Measurements from ENCODE around the gene PRRT4. TPM values are rescaled to one million over a fixed set of nuclear protein-coding genes. Genes with fewer than 3 reads are reported as not detected.

PRRT4 gene
- total RNA-seq, 1 experiment from 2014 or later: not detected

DNA sequence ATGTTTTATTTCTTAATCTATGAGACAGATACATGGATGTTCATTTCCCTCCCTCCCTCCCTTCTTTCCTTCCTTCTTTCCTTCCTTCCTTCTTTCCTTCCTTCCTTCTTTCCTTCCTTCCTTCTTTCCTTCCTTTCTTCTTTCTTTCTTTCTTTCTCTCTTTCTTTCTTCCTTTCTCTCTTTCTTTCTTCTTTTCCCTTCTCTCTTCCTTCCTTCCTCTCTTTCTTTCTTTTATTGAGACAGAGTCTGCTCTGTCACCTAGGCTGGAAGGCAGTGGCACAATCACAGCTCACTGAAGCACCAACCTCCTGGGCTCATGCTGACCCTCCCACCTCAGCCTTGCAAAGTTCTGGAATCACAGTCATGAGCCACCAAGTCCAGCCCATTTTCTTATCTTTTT, 5.5 kb upstream of the PRRT4 start:
- CTCF ChIA-PET: no interaction called here
- no peaks in the 10 kb centered on the region for H3K9me3 Mint-ChIP-seq (ENCODE audit: low read depth, unreplicated experiment)
- no TSS peak for BruUV-seq (replicated peaks)
- TF ChIP-seq, protein P1, sequence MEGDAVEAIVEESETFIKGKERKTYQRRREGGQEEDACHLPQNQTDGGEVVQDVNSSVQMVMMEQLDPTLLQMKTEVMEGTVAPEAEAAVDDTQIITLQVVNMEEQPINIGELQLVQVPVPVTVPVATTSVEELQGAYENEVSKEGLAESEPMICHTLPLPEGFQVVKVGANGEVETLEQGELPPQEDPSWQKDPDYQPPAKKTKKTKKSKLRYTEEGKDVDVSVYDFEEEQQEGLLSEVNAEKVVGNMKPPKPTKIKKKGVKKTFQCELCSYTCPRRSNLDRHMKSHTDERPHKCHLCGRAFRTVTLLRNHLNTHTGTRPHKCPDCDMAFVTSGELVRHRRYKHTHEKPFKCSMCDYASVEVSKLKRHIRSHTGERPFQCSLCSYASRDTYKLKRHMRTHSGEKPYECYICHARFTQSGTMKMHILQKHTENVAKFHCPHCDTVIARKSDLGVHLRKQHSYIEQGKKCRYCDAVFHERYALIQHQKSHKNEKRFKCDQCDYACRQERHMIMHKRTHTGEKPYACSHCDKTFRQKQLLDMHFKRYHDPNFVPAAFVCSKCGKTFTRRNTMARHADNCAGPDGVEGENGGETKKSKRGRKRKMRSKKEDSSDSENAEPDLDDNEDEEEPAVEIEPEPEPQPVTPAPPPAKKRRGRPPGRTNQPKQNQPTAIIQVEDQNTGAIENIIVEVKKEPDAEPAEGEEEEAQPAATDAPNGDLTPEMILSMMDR (IDR thresholded peaks at IDR 0.05; ENCODE audit: unreplicated experiment): no peak
- intact Hi-C loops (cut with micrococcal nuclease; ENCODE audit: unreplicated experiment): no loop called here
- H3K27me3 Mint-ChIP-seq (ENCODE audit: unreplicated experiment): peaks cover 75% of the 10 kb centered on the region
- no peak for DNase-seq
- no peak overlapping the region for H3K4me3 Mint-ChIP-seq (ENCODE audit: low read depth, unreplicated experiment)
- no peaks in the 10 kb centered on the region for H3K4me1 Mint-ChIP-seq (ENCODE audit: low read depth, unreplicated experiment)
- H3K27ac Mint-ChIP-seq (ENCODE audit: unreplicated experiment): no peak overlapping the region
- H3K36me3 Mint-ChIP-seq (ENCODE audit: insufficient read depth, unreplicated experiment): peaks cover 5% of the 10 kb centered on the region

DNA sequence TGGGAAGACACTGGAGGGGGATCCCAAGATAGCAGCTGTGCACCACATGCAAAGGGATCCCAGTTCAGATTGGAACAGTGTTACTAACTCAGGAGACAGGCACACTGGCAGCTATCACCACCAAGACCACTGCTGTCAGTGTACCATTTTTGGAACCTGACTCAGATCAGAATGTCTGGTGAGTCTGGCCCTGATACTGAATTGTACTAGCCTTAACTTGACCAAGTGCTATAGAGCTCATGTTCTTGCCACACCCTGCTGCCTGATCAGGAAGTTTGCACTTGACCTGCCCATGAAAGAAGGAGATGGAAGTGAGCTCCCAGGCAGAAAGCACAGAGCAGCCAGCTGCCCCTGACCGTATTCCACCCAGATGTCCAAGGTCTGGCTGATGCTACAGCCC, 4.8 kb upstream of the PRRT4 start:
- Mint-ChIP-seq H3K36me3 (ENCODE audit: insufficient read depth, unreplicated experiment) (peaks cover 11% of the 10 kb centered on the region), H3K4me3 (ENCODE audit: low read depth, unreplicated experiment) (no peak overlapping the region), H3K9me3 (ENCODE audit: low read depth, unreplicated experiment) (no peaks in the 10 kb centered on the region), H3K4me1 (ENCODE audit: low read depth, unreplicated experiment) (no peaks in the 10 kb centered on the region), H3K27ac (ENCODE audit: unreplicated experiment) (no peak overlapping the region), H3K27me3 (ENCODE audit: unreplicated experiment) (peaks cover 75% of the 10 kb centered on the region)
- TF ChIP-seq, protein P1 (IDR thresholded peaks at IDR 0.05; ENCODE audit: unreplicated experiment): no peak
- no peak for DNase-seq
- BruUV-seq (replicated peaks): no TSS peak
- CTCF ChIA-PET: no interaction called here
- intact Hi-C loops (cut with micrococcal nuclease; ENCODE audit: unreplicated experiment): no loop called here

DNA sequence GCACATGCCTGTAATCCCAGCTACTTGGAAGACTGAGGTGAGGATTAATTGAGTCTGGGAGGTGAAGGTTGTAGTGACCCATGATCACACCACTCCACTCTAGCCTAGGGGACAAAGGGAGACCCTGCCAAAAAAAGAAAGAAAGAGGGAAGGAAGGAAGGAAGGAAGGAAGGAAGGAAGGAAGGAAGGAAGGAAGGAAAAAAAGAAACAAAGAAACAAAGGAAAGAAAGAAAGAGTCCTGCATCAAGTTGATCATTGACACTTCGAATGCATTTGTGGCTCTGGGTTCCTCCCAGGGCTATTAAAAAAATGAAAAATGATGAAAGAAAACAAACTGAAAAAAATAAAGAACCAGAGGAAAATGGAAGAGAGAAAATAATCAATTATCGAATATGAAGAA, 3.9 kb upstream of the PRRT4 start:
- CTCF ChIA-PET: no interaction called here
- Mint-ChIP-seq H3K27me3 (ENCODE audit: unreplicated experiment) (peaks cover 75% of the 10 kb centered on the region), H3K4me1 (ENCODE audit: low read depth, unreplicated experiment) (peaks cover 7% of the 10 kb centered on the region), H3K9me3 (ENCODE audit: low read depth, unreplicated experiment) (no peaks in the 10 kb centered on the region), H3K27ac (ENCODE audit: unreplicated experiment) (no peak overlapping the region), H3K4me3 (ENCODE audit: low read depth, unreplicated experiment) (no peak overlapping the region), H3K36me3 (ENCODE audit: insufficient read depth, unreplicated experiment) (peaks cover 11% of the 10 kb centered on the region)
- BruUV-seq (replicated peaks): no TSS peak
- TF ChIP-seq, protein P1 (IDR thresholded peaks at IDR 0.05; ENCODE audit: unreplicated experiment): no peak
- intact Hi-C loops (cut with micrococcal nuclease; ENCODE audit: unreplicated experiment): no loop called here
- DNase-seq: no peak

DNA sequence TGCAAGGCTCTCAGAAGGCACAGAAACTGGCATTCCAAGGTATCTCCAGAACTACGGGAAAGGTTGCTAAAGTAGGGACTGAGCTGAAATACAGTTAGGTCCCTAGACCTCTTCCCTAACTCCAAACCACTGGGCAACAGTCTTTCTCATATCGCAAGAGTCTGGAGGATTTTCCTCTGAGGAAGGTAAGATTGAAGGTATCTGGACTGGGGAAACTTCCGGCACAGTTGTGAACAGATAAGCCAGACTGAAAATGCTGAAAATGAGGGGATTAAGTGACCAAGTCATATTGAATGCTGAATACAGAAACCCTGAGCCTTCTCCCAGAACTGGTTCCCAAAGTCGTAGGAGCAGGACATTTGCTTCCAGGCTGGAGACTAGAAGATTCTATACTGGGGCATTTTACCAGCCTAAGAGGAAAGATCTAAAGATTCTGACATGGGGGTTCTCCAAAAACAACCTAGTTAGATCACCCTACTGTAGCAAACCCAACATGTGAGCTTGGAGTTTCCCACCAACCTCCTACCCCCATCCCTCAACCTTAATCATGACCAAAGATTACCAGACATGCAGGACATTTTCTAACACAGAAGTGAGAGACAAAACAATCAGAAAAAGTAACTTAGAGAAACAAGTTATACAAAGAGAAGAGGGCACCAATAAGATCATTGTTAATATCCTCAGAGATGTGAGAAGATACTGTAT, 2.8 kb upstream of the PRRT4 start:
- DNase-seq: no peak
- Mint-ChIP-seq H3K27me3 (ENCODE audit: unreplicated experiment) (peaks cover 84% of the 10 kb centered on the region), H3K27ac (ENCODE audit: unreplicated experiment) (no peak overlapping the region), H3K4me1 (ENCODE audit: low read depth, unreplicated experiment) (peaks cover 7% of the 10 kb centered on the region), H3K4me3 (ENCODE audit: low read depth, unreplicated experiment) (no peak overlapping the region), H3K9me3 (ENCODE audit: low read depth, unreplicated experiment) (no peaks in the 10 kb centered on the region), H3K36me3 (ENCODE audit: insufficient read depth, unreplicated experiment) (peaks cover 11% of the 10 kb centered on the region)
- CTCF ChIA-PET: interaction anchor here (0.6 kb wide), 1 partner anchor 95 kb away, joined by 4 read pairs; no protein-coding TSS in a partner anchor
- BruUV-seq (replicated peaks): no TSS peak
- TF ChIP-seq, protein P1 (IDR thresholded peaks at IDR 0.05; ENCODE audit: unreplicated experiment): no peak
- intact Hi-C loops (cut with micrococcal nuclease; ENCODE audit: unreplicated experiment): no loop called here

Data from Calu3 (cell line).